A549 (cell line): ENCODE data around the gene CYP24A1.

Source experiments
- BHLHE40 ChIP-seq: IDR thresholded peaks from 2 replicates; pipeline ENCODE4 v1.6.1; 2012; ENCODE audit warnings: low read depth, low read length, inconsistent platforms
- CHD4 ChIP-seq: fragments of 200-600 bp; sonication (generic); IDR thresholded peaks from 2 replicates; pipeline ENCODE4 v1.6.1; 2016; ENCODE audit warnings: antibody characterized with exemption, mild to moderate bottlenecking, borderline replicate concordance
- CTCF ChIP-seq: fragments of >200 bp; sonication (Bioruptor Twin); formaldehyde crosslinking; IDR thresholded peaks from 3 replicates; pipeline ENCODE4 v1.5.1; 2016
- ELK1 ChIP-seq: fragments of 150-350 bp; IDR thresholded peaks from 2 replicates; pipeline ENCODE4 v1.6.1; 2014; ENCODE audit warnings: low read depth, mild to moderate bottlenecking, low read length
- EP300 ChIP-seq, 2 experiments: fragments of >200 bp; sonication (Bioruptor Twin); formaldehyde crosslinking; IDR thresholded peaks; 2 replicates in 1 of 2; 3 replicates in 1 of 2; pipeline ENCODE4 v1.6.1; 2016 to 2017
- ESRRA ChIP-seq: fragments of 150-350 bp; IDR thresholded peaks from 2 replicates; pipeline ENCODE4 v1.6.1; 2014; ENCODE audit warnings: mild to moderate bottlenecking, low read length, borderline replicate concordance
- HMGXB4 ChIP-seq: fragments of 250-450 bp; sonication (Bioruptor Pico); IDR thresholded peaks from 2 replicates; pipeline ENCODE4 v1.5.0; 2021; ENCODE audit warnings: mild to moderate bottlenecking, moderate library complexity, borderline replicate concordance
- JUNB ChIP-seq: fragments of >200 bp; sonication (Bioruptor Twin); formaldehyde crosslinking; IDR thresholded peaks from 2 replicates; pipeline ENCODE4 v1.6.1; 2016
- MAX ChIP-seq: IDR thresholded peaks from 2 replicates; pipeline ENCODE4 v1.6.1; 2012
- POLR2A ChIP-seq: IDR thresholded peaks from 2 replicates; pipeline ENCODE4 v1.6.1; 2012; ENCODE audit warnings: mild to moderate bottlenecking, low read length
- RAD21 ChIP-seq, 2 experiments: fragments of >200 bp in 1 of 2; sonication (Bioruptor Twin) in 1 of 2; formaldehyde crosslinking in 1 of 2; IDR thresholded peaks in 1 of 2; conservative IDR thresholded peaks in 1 of 2; 2 replicates in 1 of 2; 3 replicates in 1 of 2; pipeline ENCODE4 v1.6.1; 2012 to 2018; ENCODE audit warnings: inconsistent platforms in 1 of 2
- TP53 ChIP-seq: fragments of 250-450 bp; sonication (Bioruptor Pico); IDR thresholded peaks from 2 replicates; pipeline ENCODE4 v1.5.0; 2021; ENCODE audit warnings: mild to moderate bottlenecking, moderate library complexity
- ZC3H11A ChIP-seq: fragments of 450-650 bp; IDR thresholded peaks from 2 replicates; pipeline ENCODE4 v1.6.1; 2014; ENCODE audit warnings: antibody characterized with exemption, mild to moderate bottlenecking

- TF ChIP-seq RAD21 (conservative IDR thresholded peaks at IDR 0.05 in 1 of 2, IDR thresholded peaks at IDR 0.05 in 1 of 2) (no peak), CTCF (no peak), ZC3H11A (no peak), MAX (no peak), EP300 (IDR thresholded peaks at IDR 0.05) (no peak), POLR2A (no peak), HMGXB4 (CRISPR knock-in tag) (no peak), CHD4 (no peak), JUNB (no peak), ESRRA (no peak), TP53 (CRISPR knock-in tag) (no peak), BHLHE40 (no peak), ELK1 (no peak)
Measured at GRCh38 chr20:54179946-54180345, 6.2 kb upstream of the CYP24A1 start.
